GM18951 (cell line): ENCODE measurements around the gene PTPRE.
"Not testable (repeated sequence)": the region's sequence is repeated elsewhere in the genome, so short reads cannot be mapped to it uniquely, and the experiment has no call there.

ENCODE experiments used
- POLR2A ChIP-seq: IDR thresholded peaks from 4 replicates; pipeline ENCODE4 v1.6.1; 2011; ENCODE audit warnings: mild to moderate bottlenecking; ENCODE audit not compliant: insufficient read length, insufficient read depth; ENCODE audit errors: extremely low read depth
- in situ Hi-C: fragments of 300-500 bp; cut with MboI; formaldehyde crosslinking; loops from one replicate; pipeline ENCODE4 v1.12.0; 2022; ENCODE audit warnings: low sequenced_read_pairs, mixed read lengths, inconsistent platforms; ENCODE audit not compliant: unreplicated experiment

The PTPRE gene

GRCh38 chr10:127979045-127979444, 72.1 kb downstream of the PTPRE start:
- in situ Hi-C loops, result no loop called here
- no peak for TF ChIP-seq POLR2A

- in situ Hi-C loops, result no loop called here
- no peak for TF ChIP-seq POLR2A
Measured at GRCh38 chr10:127979566-127979965, 72.7 kb downstream of the PTPRE start.

GRCh38 chr10:127980898-127981297, 74.0 kb downstream of the PTPRE start:
- TF ChIP-seq POLR2A, result no peak
- in situ Hi-C loops, result no loop called here

DNA sequence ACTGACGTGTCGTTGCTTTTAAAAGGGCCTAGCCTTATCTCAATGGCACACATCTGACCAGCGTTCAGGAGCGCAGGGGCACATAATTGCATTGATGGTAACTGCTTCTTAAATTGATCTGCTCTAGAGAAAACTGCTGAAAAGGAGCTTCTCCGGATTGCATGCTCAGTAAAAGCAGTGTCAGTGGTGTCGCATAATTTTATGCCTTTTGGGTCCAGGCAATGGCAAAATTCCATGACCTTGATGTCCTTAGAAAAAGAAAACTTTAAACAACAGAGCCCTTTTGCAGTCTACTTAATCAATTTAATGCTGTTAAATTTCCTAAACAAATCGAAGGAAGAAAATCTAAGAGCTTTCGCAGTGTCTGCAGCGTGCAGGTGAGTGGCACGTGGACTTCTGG, 75.7 kb downstream of the PTPRE start:
- in situ Hi-C loops, result no loop called here
- TF ChIP-seq POLR2A, result no peak

DNA sequence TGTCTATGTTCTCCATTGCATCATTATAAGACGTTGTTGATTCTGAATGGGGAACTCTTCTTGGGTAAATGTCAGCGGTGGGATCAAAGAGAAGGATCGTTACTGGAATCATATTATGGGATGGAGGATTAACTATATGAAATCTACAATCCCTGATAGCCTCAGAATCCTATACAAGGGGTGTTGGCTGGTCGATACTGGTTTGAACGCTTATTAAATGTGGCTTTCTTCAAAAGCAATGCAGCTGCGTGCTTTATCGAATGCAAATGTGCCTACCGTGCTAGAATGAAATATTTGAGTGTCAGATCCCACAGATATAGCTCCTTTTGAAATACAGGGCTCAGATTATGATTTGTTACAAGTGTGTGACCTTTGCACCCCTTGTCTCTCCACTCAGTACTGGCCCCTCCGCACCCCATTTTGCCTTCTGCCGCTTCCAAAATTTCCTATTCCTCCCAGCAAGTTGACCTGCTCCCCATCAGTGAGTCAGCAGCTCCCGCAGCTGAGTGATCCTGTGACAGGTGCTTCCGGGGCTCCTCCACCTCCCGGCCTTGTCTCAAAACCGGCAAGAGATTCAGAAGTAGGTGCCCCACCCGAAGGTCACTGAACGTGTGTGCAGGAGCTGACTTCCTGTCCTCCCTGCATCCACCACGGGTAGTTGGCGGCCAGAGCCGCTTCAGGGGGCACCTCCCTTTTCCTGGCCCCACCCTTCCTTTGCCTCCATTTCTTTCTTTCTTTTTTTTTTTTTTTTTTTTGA, 76.6 kb downstream of the PTPRE start:
- TF ChIP-seq POLR2A, result no peak
- in situ Hi-C loops, result no loop called here

- no peak for TF ChIP-seq POLR2A
Measured at GRCh38 chr10:127984945-127985344, 78.0 kb downstream of the PTPRE start.

GRCh38 chr10:127986531-127987466, 79.9 kb downstream of the PTPRE start:
- TF ChIP-seq POLR2A, result no peak

More at GRCh38 chr10:127984945-127985344, 78.0 kb downstream of the PTPRE start:
- in situ Hi-C loops, result no loop called here

GRCh38 chr10:127987467-127988380, 80.8 kb downstream of the PTPRE start:
- in situ Hi-C loops, result no loop called here
- TF ChIP-seq POLR2A, result no peak

More at GRCh38 chr10:127986531-127987466, 79.9 kb downstream of the PTPRE start:
- in situ Hi-C loops, result no loop called here

- TF ChIP-seq POLR2A, result no peak
- in situ Hi-C loops, result no loop called here
Measured at GRCh38 chr10:127989481-127990012, 82.6 kb downstream of the PTPRE start.

- in situ Hi-C loops, result not testable (repeated sequence)
Measured at GRCh38 chr10:127990132-127990788, 83.4 kb downstream of the PTPRE start.

- in situ Hi-C loops, result no loop called here
- no peak for TF ChIP-seq POLR2A
Measured at GRCh38 chr10:127990846-127991542, 84.1 kb downstream of the PTPRE start.
